Astrocyte (in vitro differentiated cells and primary cell): ENCODE results near the gene FAM163A. TPM values are rescaled to one million over a fixed set of nuclear protein-coding genes. Genes with fewer than 3 reads are reported as not detected.
A peak's percentile ranks its signal among the peaks of the same experiment; 100 is the strongest.

Source experiments
- DNase-seq: peaks from one replicate; pipeline ENCODE4 v3.0.0-alpha.2; 2010; ENCODE audit warnings: low read depth
- FAIRE-seq: peaks from 2 replicates; lab custom pipeline; 2011; peaks lifted over from hg19 to GRCh38; lab: Jason Lieb, UNC
- H2AFZ ChIP-seq: 2 replicates; pipeline ENCODE4 v1.6.0; 2012; ENCODE audit warnings: low read depth, low read length, inconsistent platforms
- H3K27ac ChIP-seq: 2 replicates; pipeline ENCODE4 v1.5.1; 2011; ENCODE audit warnings: low read depth, low read length, inconsistent platforms
- H3K27me3 ChIP-seq: 2 replicates; pipeline ENCODE4 v1.6.0; 2011; ENCODE audit warnings: low read length, inconsistent platforms; ENCODE audit not compliant: insufficient read depth
- H3K36me3 ChIP-seq: 2 replicates; pipeline ENCODE4 v1.5.1; 2011; ENCODE audit warnings: low read length, inconsistent platforms; ENCODE audit not compliant: insufficient read depth
- H3K4me1 ChIP-seq: 2 replicates; pipeline ENCODE4 v1.5.1; 2011; ENCODE audit warnings: low read length, inconsistent platforms; ENCODE audit not compliant: insufficient read depth
- H3K4me2 ChIP-seq: 2 replicates; pipeline ENCODE4 v1.6.0; 2012; ENCODE audit warnings: low read length, inconsistent platforms
- H3K4me3 ChIP-seq: 2 replicates; pipeline ENCODE4 v1.5.1; 2011; ENCODE audit warnings: low read depth, mild to moderate bottlenecking, low read length, inconsistent platforms; ENCODE audit not compliant: insufficient read depth
- H3K79me2 ChIP-seq: 2 replicates; pipeline ENCODE4 v1.6.0; 2012; ENCODE audit warnings: mild to moderate bottlenecking, low read length, inconsistent platforms; ENCODE audit not compliant: insufficient read depth
- H3K9ac ChIP-seq: 2 replicates; pipeline ENCODE4 v1.6.0; 2012; ENCODE audit warnings: mild to moderate bottlenecking, low read length, inconsistent platforms
- H3K9me3 ChIP-seq: 2 replicates; pipeline ENCODE4 v1.5.1; 2012; ENCODE audit warnings: low read depth, mild to moderate bottlenecking, low read length, inconsistent platforms; ENCODE audit not compliant: insufficient read depth
- H4K20me1 ChIP-seq: 2 replicates; pipeline ENCODE4 v1.6.0; 2012; ENCODE audit warnings: low read length, inconsistent platforms; ENCODE audit not compliant: insufficient read depth
- H3K27ac Mint-ChIP-seq: one replicate; pipeline ENCODE4 v1.8.0; 2021; ENCODE audit warnings: mild to moderate bottlenecking, mixed read lengths; ENCODE audit not compliant: unreplicated experiment
- H3K27me3 Mint-ChIP-seq: one replicate; pipeline ENCODE4 v1.8.0; 2021; ENCODE audit warnings: low read depth, mixed read lengths; ENCODE audit not compliant: unreplicated experiment
- H3K36me3 Mint-ChIP-seq: one replicate; pipeline ENCODE4 v1.8.0; 2021; ENCODE audit warnings: low read depth, mixed read lengths; ENCODE audit not compliant: unreplicated experiment
- H3K4me1 Mint-ChIP-seq: one replicate; pipeline ENCODE4 v1.8.0; 2021; ENCODE audit warnings: low read depth, mixed read lengths; ENCODE audit not compliant: unreplicated experiment
- H3K4me3 Mint-ChIP-seq: one replicate; pipeline ENCODE4 v1.8.0; 2021; ENCODE audit warnings: mild to moderate bottlenecking, moderate library complexity, mixed read lengths; ENCODE audit not compliant: unreplicated experiment
- H3K9me3 Mint-ChIP-seq: one replicate; pipeline ENCODE4 v1.8.0; 2021; ENCODE audit warnings: mild to moderate bottlenecking, mixed read lengths; ENCODE audit not compliant: unreplicated experiment
- EZH2 ChIP-seq: IDR thresholded peaks from 2 replicates; pipeline ENCODE4 v1.6.1; 2012; ENCODE audit warnings: mild to moderate bottlenecking, low read length, inconsistent platforms; ENCODE audit not compliant: insufficient read depth
- total RNA-seq: library from RNA; stranded (reverse); gene quantifications from 2 replicates; pipeline ENCODE4 v1.2.1, GENCODE V29; 2021
- TF ChIP-seq, protein P1 (sequence below): IDR thresholded peaks from 2 replicates; pipeline ENCODE4 v1.5.1; 2011; ENCODE audit warnings: low read depth, mild to moderate bottlenecking, inconsistent platforms, low read length, moderate library complexity; ENCODE audit not compliant: insufficient read depth

FAM163A gene
- total RNA-seq, 1 donor from 2014 or later, result not detected

GRCh38 chr1:179767177-179767581 is 24.1 kb downstream of the FAM163A start:
- DNase-seq (no peak), FAIRE-seq (no peak)
- H3K27ac ChIP-seq, result no peak overlapping the region
- no peak overlapping the region for H2AFZ ChIP-seq
- no peak overlapping the region for H3K9ac ChIP-seq
- no peaks in the 10 kb centered on the region for H3K4me1 ChIP-seq
- H3K4me1 Mint-ChIP-seq, result no peaks in the 10 kb centered on the region
- H3K9me3 Mint-ChIP-seq, result peaks cover 11% of the 10 kb centered on the region
- no peaks in the 10 kb centered on the region for H3K79me2 ChIP-seq
- TF ChIP-seq, protein P1, sequence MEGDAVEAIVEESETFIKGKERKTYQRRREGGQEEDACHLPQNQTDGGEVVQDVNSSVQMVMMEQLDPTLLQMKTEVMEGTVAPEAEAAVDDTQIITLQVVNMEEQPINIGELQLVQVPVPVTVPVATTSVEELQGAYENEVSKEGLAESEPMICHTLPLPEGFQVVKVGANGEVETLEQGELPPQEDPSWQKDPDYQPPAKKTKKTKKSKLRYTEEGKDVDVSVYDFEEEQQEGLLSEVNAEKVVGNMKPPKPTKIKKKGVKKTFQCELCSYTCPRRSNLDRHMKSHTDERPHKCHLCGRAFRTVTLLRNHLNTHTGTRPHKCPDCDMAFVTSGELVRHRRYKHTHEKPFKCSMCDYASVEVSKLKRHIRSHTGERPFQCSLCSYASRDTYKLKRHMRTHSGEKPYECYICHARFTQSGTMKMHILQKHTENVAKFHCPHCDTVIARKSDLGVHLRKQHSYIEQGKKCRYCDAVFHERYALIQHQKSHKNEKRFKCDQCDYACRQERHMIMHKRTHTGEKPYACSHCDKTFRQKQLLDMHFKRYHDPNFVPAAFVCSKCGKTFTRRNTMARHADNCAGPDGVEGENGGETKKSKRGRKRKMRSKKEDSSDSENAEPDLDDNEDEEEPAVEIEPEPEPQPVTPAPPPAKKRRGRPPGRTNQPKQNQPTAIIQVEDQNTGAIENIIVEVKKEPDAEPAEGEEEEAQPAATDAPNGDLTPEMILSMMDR, result no peak
- no peak for TF ChIP-seq EZH2
- no peaks in the 10 kb centered on the region for H3K36me3 ChIP-seq
- H3K9me3 ChIP-seq, result peaks cover under 1% of the 10 kb centered on the region
- peaks cover 20% of the 10 kb centered on the region for H3K27me3 Mint-ChIP-seq
- no peaks in the 10 kb centered on the region for H4K20me1 ChIP-seq
- no peak overlapping the region for H3K4me3 ChIP-seq
- H3K4me3 Mint-ChIP-seq, result no peak overlapping the region
- no peaks in the 10 kb centered on the region for H3K36me3 Mint-ChIP-seq
- H3K27ac Mint-ChIP-seq, result peak overlapping the region; percentile 20
- no peak overlapping the region for H3K4me2 ChIP-seq
- H3K27me3 ChIP-seq, result peaks cover 4% of the 10 kb centered on the region

DNA sequence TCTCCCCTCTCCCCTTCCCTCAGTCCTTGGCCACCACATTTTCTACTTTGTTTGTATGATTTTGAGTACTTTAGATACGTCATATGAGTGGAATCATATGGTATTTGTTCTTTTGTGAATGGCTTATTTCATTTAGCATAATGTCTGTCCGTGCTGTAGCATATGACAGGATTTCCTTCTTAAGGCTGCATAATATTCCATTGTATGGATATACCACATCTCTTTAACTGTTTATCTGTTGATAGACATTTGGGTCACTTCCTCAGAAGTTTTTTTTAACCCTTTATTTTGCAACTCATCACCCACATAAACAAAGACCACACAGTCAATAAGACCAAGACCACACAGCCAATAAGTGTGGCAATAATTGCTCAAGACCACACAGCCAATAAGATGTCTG is 24.9 kb downstream of the FAM163A start:
- DNase-seq (no peak), FAIRE-seq (no peak)
- no peaks in the 10 kb centered on the region for H3K4me1 Mint-ChIP-seq
- Histone ChIP-seq H3K9ac (no peak overlapping the region), H3K9me3 (peaks cover 2% of the 10 kb centered on the region), H2AFZ (no peak overlapping the region), H3K27me3 (peaks cover 2% of the 10 kb centered on the region), H3K4me1 (no peaks in the 10 kb centered on the region), H3K79me2 (no peaks in the 10 kb centered on the region), H4K20me1 (no peaks in the 10 kb centered on the region), H3K4me3 (no peak overlapping the region), H3K36me3 (no peaks in the 10 kb centered on the region), H3K27ac (no peak overlapping the region), H3K4me2 (no peak overlapping the region)
- H3K9me3 Mint-ChIP-seq, result peaks cover 12% of the 10 kb centered on the region
- H3K27me3 Mint-ChIP-seq, result peaks cover 21% of the 10 kb centered on the region
- no peak for TF ChIP-seq EZH2
- TF ChIP-seq, protein P1, result no peak
- no peaks in the 10 kb centered on the region for H3K36me3 Mint-ChIP-seq
- no peak overlapping the region for H3K4me3 Mint-ChIP-seq
- H3K27ac Mint-ChIP-seq, result no peak overlapping the region

DNA sequence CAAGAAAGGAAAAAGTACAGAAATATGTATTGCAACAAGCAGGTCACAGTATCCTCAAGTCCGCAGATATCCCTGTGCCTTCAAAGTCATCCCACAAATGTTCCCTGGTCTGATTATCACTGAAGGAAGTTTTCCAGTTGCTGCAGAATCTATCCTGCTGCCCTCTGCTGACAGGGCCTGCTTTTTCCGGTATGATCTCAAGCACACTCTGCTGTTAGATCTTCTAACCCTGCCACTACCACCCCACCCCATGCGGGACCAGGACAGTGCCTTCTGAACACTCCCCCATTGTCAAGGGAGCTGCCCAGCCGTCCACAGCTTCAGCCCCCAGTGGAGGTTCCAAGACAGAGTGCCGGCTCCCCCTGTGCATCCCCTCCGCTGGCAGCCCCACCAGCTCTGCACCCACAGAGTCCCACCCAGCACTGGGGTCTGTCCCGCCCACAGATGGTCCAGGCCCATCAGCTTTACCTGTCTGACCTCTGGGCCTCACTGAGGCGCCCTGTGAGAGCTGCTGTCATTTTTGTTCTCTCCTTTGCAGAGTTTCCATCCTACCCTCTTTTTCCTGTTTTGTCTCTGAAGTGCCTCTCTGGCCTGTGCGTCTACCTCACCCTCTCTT is 27.9 kb downstream of the FAM163A start:
- no peak overlapping the region for H3K4me3 Mint-ChIP-seq

More for the DNA sequence above, 27.9 kb downstream of the FAM163A start:
- Mint-ChIP-seq H3K27me3 (peaks cover 21% of the 10 kb centered on the region), H3K27ac (no peak overlapping the region), H3K36me3 (no peaks in the 10 kb centered on the region), H3K9me3 (peaks cover 6% of the 10 kb centered on the region), H3K4me1 (no peaks in the 10 kb centered on the region)
- H3K4me3 ChIP-seq, result no peak overlapping the region
- no peaks in the 10 kb centered on the region for H3K79me2 ChIP-seq
- no peak for TF ChIP-seq EZH2
- TF ChIP-seq, protein P1, result no peak
- no peaks in the 10 kb centered on the region for H3K4me1 ChIP-seq
- H3K9me3 ChIP-seq, result peaks cover 2% of the 10 kb centered on the region
- no peak for FAIRE-seq
- H3K9ac ChIP-seq, result no peak overlapping the region
- H3K27ac ChIP-seq, result no peak overlapping the region
- no peak for DNase-seq
- H4K20me1 ChIP-seq, result no peaks in the 10 kb centered on the region
- H3K4me2 ChIP-seq, result no peak overlapping the region
- H3K27me3 ChIP-seq, result no peaks in the 10 kb centered on the region
- no peaks in the 10 kb centered on the region for H3K36me3 ChIP-seq
- H2AFZ ChIP-seq, result no peak overlapping the region
